OCI-LY7 (cell line): ENCODE data around the gene IGFLR1.

ENCODE experiments used
- EZH2phosphoT487 ChIP-seq: fragments of 200-600 bp; sonication (generic); IDR thresholded peaks from 2 replicates; pipeline ENCODE4 v1.6.1; 2018; ENCODE audit warnings: low read depth, borderline replicate concordance, mild to moderate bottlenecking, mixed run types, antibody characterized with exemption, low read length, moderate library complexity, mixed read lengths
- TF ChIP-seq, protein P1 (sequence below): fragments of 200-600 bp; sonication (generic); conservative IDR thresholded peaks from 2 replicates; pipeline ENCODE4 v1.5.1; 2014; ENCODE audit warnings: mild to moderate bottlenecking, antibody characterized with exemption, low read length, moderate library complexity, mixed read lengths

DNA sequence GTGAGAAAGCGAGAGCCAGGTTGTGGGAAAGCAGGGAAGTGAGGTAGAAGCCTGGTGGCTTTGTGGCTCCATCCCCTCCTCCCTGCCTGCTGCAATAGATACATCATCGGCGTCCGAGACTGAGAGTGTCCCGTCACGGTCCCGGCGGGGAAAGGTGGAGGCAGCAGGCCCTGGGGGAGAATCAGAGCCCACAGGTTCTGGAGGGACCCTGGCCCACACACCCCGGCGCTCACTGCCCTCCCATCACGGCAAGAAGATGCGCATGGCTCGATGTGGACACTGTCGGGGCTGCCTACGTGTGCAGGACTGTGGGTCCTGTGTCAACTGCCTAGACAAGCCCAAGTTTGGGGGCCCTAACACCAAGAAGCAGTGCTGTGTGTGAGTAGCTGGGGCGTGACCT lies 19.4 kb downstream of the IGFLR1 start:
- TF ChIP-seq, protein P1, sequence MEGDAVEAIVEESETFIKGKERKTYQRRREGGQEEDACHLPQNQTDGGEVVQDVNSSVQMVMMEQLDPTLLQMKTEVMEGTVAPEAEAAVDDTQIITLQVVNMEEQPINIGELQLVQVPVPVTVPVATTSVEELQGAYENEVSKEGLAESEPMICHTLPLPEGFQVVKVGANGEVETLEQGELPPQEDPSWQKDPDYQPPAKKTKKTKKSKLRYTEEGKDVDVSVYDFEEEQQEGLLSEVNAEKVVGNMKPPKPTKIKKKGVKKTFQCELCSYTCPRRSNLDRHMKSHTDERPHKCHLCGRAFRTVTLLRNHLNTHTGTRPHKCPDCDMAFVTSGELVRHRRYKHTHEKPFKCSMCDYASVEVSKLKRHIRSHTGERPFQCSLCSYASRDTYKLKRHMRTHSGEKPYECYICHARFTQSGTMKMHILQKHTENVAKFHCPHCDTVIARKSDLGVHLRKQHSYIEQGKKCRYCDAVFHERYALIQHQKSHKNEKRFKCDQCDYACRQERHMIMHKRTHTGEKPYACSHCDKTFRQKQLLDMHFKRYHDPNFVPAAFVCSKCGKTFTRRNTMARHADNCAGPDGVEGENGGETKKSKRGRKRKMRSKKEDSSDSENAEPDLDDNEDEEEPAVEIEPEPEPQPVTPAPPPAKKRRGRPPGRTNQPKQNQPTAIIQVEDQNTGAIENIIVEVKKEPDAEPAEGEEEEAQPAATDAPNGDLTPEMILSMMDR, result no peak
- TF ChIP-seq EZH2phosphoT487, result no peak
